Brain microvascular endothelial cell (primary cell): ENCODE data around the gene FMN2.

Experiments
- DNase-seq: peaks from one replicate; pipeline ENCODE4 v3.0.0-alpha.2; 2020
- H3K27ac ChIP-seq: fragments of 250-450 bp; sonication (Bioruptor Pico); 2 replicates; pipeline ENCODE4 v1.5.1; 2020; ENCODE audit warnings: mild to moderate bottlenecking, moderate library complexity
- H3K27me3 ChIP-seq: fragments of 250-450 bp; sonication (Bioruptor Pico); replicated peaks from 2 replicates; pipeline ENCODE4 v1.5.1; 2020; ENCODE audit warnings: mild to moderate bottlenecking
- H3K36me3 ChIP-seq: fragments of 250-450 bp; sonication (Bioruptor Pico); replicated peaks from 2 replicates; pipeline ENCODE4 v1.5.1; 2020; ENCODE audit warnings: mild to moderate bottlenecking
- H3K4me3 ChIP-seq: 2 replicates; pipeline ENCODE4 v1.5.1; 2011; ENCODE audit warnings: low read depth, mild to moderate bottlenecking, control low read depth, low read length, moderate library complexity
- CTCF ChIP-seq: IDR thresholded peaks from 2 replicates; pipeline ENCODE4 v1.5.1; 2011; ENCODE audit warnings: low read depth, mild to moderate bottlenecking, moderate library complexity, low read length, control low read depth, inconsistent platforms; ENCODE audit errors: missing control alignments
- in situ Hi-C: cut with HindIII; loops from 2 replicates; pipeline ENCODE4 v1.10.0; 2017; ENCODE audit warnings: low sequenced_read_pairs, low pct_ligation_motif_present

The FMN2 gene

GRCh38 chr1:240115831-240116230 is 24.1 kb downstream of the FMN2 start:
- H3K27ac ChIP-seq = no peak overlapping the region
- no peak for TF ChIP-seq CTCF
- in situ Hi-C loops = no loop called here
- DNase-seq = no peak
- H3K27me3 ChIP-seq = no peaks in the 10 kb centered on the region
- no peak overlapping the region for H3K4me3 ChIP-seq
- H3K36me3 ChIP-seq = no peaks in the 10 kb centered on the region

- no peak overlapping the region for H3K27ac ChIP-seq
- no peak overlapping the region for H3K4me3 ChIP-seq
- in situ Hi-C loops = no loop called here
- TF ChIP-seq CTCF = no peak
- no peaks in the 10 kb centered on the region for H3K27me3 ChIP-seq
- no peaks in the 10 kb centered on the region for H3K36me3 ChIP-seq
- DNase-seq = no peak
Measured at GRCh38 chr1:240116831-240117769, 25.4 kb downstream of the FMN2 start.

GRCh38 chr1:240117930-240118329 is 26.2 kb downstream of the FMN2 start:
- Histone ChIP-seq H3K36me3 (no peaks in the 10 kb centered on the region), H3K4me3 (no peak overlapping the region), H3K27me3 (no peaks in the 10 kb centered on the region), H3K27ac (no peak overlapping the region)
- no peak for DNase-seq
- in situ Hi-C loops = no loop called here
- no peak for TF ChIP-seq CTCF

GRCh38 chr1:240122639-240123613 is 31.2 kb downstream of the FMN2 start:
- DNase-seq = peak; percentile 42
- in situ Hi-C loops = no loop called here

GRCh38 chr1:240126821-240127220 is 35.1 kb downstream of the FMN2 start:
- Histone ChIP-seq H3K27ac (no peak overlapping the region), H3K4me3 (no peak overlapping the region), H3K27me3 (no peaks in the 10 kb centered on the region), H3K36me3 (no peaks in the 10 kb centered on the region)
- TF ChIP-seq CTCF = no peak
- DNase-seq = peak; percentile 29
- in situ Hi-C loops = no loop called here

More at GRCh38 chr1:240122639-240123613, 31.2 kb downstream of the FMN2 start:
- no peak overlapping the region for H3K4me3 ChIP-seq
- no peak overlapping the region for H3K27ac ChIP-seq
- H3K36me3 ChIP-seq = no peaks in the 10 kb centered on the region
- H3K27me3 ChIP-seq = no peaks in the 10 kb centered on the region
- no peak for TF ChIP-seq CTCF
